Stomach (tissue), 19 donors: ENCODE measurements around the gene SIX6. TPM values are rescaled to one million over a fixed set of nuclear protein-coding genes. Genes with fewer than 3 reads are reported as not detected.
"Not testable (repeated sequence)": the region's sequence is repeated elsewhere in the genome, so short reads cannot be mapped to it uniquely, and the experiment has no call there.

ENCODE experiments used
- DNase-seq, 2 donors: peaks; one replicate each; pipeline versions ENCODE4 v3.0.0 to v3.0.0-alpha.2; 2013 to 2019
- H3K27ac ChIP-seq, 5 donors: fragments of 200-600 bp in 4 of 5; sonication (generic) in 4 of 5; one replicate each; pipeline ENCODE4 v1.5.1; 2013 to 2019; ENCODE audit warnings: mild to moderate bottlenecking in 1 of 5, moderate library complexity in 1 of 5
- H3K27me3 ChIP-seq, 3 donors: fragments of 200-600 bp; sonication (generic); one replicate each; pipeline ENCODE4 v1.5.1; 2017 to 2019; ENCODE audit warnings: mixed run types in 1 of 3
- H3K36me3 ChIP-seq, 4 donors: fragments of 200-600 bp; sonication (generic); 1 replicate in 3 of 4; 2 replicates in 1 of 4; pipeline ENCODE4 v1.5.1; 2016 to 2019
- H3K4me1 ChIP-seq, 4 donors: fragments of 200-600 bp; sonication (generic); one replicate each; pipeline ENCODE4 v1.5.1; 2016 to 2019
- H3K4me3 ChIP-seq, 4 donors: fragments of 200-600 bp; sonication (generic) in 3 of 4; one replicate each; pipeline ENCODE4 v1.5.1; 2016 to 2019; ENCODE audit warnings: mild to moderate bottlenecking in 1 of 4
- H3K9me3 ChIP-seq, 4 donors: fragments of 200-600 bp; sonication (generic); one replicate each; pipeline ENCODE4 v1.5.1; 2016 to 2019
- EP300 ChIP-seq: sonication (generic); formaldehyde crosslinking; IDR thresholded peaks from one replicate; pipeline ENCODE4 v1.6.1; 2017; ENCODE audit warnings: antibody characterized with exemption
- POLR2A ChIP-seq, 4 donors: fragments of 450-650 bp; IDR thresholded peaks; one replicate each; pipeline ENCODE4 v1.6.1; 2016; ENCODE audit warnings: antibody characterized with exemption in 4 of 4, control low read depth in 2 of 4, mild to moderate bottlenecking in 1 of 4, moderate library complexity in 1 of 4
- POLR2AphosphoS5 ChIP-seq, 3 donors: sonication (generic); formaldehyde crosslinking; IDR thresholded peaks; one replicate each; pipeline ENCODE4 v1.6.1; 2016; ENCODE audit warnings: antibody characterized with exemption in 3 of 3
- WGBS, 5 donors: extraction: QIAGEN DNeasy Blood & Tissue Kit in 3 of 5; methylation state at CpG; one replicate each; pipeline versions ENCODE4 v1.1.5 to v1.1.7; 2013 to 2018; 5-methylcytosine and 5-hydroxymethylcytosine counted together
- intact Hi-C: fragments of 100-400 bp; cut with DNase I; formaldehyde crosslinking; loops from one replicate; pipeline ENCODE4 v1.15.1; 2023; ENCODE audit warnings: low total_unique reads
- long read RNA-seq, 10 donors: transcript quantifications; one replicate each; lab custom pipeline, GENCODE V29; 2026
- polyA plus RNA-seq, 3 donors: library from polyadenylated mRNA; stranded (reverse); fragments of 200-250 nt; gene quantifications; one replicate each; pipeline ENCODE4 v1.2.3, GENCODE V29; 2013
- total RNA-seq, 5 donors: library from RNA; depleted of rRNA; stranded (reverse); fragments of >200 nt; gene quantifications; one replicate each; pipeline versions ENCODE4 v1.1.0 to v1.2.3, GENCODE V29; 2014 to 2016
- TF ChIP-seq, protein P1 (sequence below), 7 experiments: fragments of 450-650 bp in 4 of 7; fragments of 200-600 bp in 3 of 7; sonication (generic) in 3 of 7; IDR thresholded peaks; one replicate each; pipeline ENCODE4 v1.5.1; 2016 to 2019; ENCODE audit warnings: antibody characterized with exemption in 7 of 7, control low read depth in 2 of 7, mild to moderate bottlenecking in 1 of 7
- donor health status: healthy with polysubstance abuse.
- donor health status: Bipolar disorder and iron deficiency.
- donor health status: healthy.

The SIX6 gene
- total RNA-seq (not detected), polyA plus RNA-seq (not detected)
- long read RNA-seq, donor 1, result 0 reads
- long read RNA-seq, donor 2, result 0 reads
- long read RNA-seq, donor 3, result 0 reads
- long read RNA-seq, donor 4, result 0 reads
- long read RNA-seq, donor 5, result 0 reads
- long read RNA-seq, donor 6, result 0 reads
- long read RNA-seq, donor 7, result 0 reads
- long read RNA-seq, donor 8, result 0 reads
- long read RNA-seq, donor 9, result 0 reads
- long read RNA-seq, donor 10, result 0 reads

DNA sequence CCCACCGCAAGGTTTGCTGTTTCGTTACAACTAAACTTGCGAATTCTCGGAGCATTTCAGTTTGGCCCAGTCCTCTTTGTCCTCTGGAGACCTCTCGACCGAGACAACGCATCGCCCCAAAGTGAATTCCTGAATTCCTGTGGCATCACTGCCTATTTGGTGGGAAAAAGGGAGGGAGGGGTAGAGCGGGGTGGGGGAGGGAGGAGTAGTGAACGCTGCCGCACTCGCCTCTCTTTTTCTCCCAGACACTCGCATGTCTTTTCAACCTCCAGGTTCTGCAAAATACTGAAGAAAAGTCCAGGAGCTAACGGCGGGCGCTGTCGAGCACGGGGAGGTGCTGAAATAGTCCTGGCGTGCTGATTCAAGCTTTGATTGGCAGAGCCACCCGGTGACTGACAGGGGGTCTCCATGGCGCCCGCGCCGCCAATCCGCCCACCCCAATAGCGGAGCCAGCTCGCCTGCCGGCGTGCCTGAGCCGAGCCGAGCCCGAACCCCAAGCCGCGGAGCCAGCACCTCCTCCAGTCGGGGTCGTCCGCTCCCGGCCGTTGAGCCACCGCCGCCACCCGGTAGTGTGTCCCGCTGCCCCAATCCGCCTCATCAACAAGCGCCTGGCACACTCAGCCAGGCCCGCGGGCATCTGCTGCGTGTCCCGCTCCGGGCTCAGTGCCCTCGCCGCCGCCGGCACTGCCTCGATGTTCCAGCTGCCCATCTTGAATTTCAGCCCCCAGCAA is at the start of gene SIX6:
Gene SIX6, plus strand, starts transcription at position 440 of the 731 bp plus-strand sequence. Its CDS starts 253 bp downstream, at position 693.
- Histone ChIP-seq H3K9me3 (peaks cover 0 to 24% (median 0%) of the 10 kb centered on the region in 4 donors), H3K4me1 (peaks cover 22 to 49% (median 32%) of the 10 kb centered on the region in 4 donors), H3K27ac (no peak within 1 kb of the TSS), H3K36me3 (no peaks in the 10 kb centered on the region), H3K27me3 (peaks cover 56 to 100% (median 96%) of the 10 kb centered on the region in 3 donors), H3K4me3 (peak within 1 kb of the TSS in 1 of 4 donors; percentile 3)
- TF ChIP-seq EP300 (no peak), POLR2A (IDR thresholded peaks at IDR 0.05) (no peak), POLR2AphosphoS5 (IDR thresholded peaks at IDR 0.05) (no peak)
- TF ChIP-seq, protein P1, sequence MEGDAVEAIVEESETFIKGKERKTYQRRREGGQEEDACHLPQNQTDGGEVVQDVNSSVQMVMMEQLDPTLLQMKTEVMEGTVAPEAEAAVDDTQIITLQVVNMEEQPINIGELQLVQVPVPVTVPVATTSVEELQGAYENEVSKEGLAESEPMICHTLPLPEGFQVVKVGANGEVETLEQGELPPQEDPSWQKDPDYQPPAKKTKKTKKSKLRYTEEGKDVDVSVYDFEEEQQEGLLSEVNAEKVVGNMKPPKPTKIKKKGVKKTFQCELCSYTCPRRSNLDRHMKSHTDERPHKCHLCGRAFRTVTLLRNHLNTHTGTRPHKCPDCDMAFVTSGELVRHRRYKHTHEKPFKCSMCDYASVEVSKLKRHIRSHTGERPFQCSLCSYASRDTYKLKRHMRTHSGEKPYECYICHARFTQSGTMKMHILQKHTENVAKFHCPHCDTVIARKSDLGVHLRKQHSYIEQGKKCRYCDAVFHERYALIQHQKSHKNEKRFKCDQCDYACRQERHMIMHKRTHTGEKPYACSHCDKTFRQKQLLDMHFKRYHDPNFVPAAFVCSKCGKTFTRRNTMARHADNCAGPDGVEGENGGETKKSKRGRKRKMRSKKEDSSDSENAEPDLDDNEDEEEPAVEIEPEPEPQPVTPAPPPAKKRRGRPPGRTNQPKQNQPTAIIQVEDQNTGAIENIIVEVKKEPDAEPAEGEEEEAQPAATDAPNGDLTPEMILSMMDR (IDR thresholded peaks at IDR 0.05), result no peak
- intact Hi-C loops, result no loop called here
- 2 to 5% (median 3%) methylated on average over 16 to 55 of the region's 55 CpGs for WGBS, 5 donors
- peak in 1 of 2 donors; percentile 63 for DNase-seq

DNA sequence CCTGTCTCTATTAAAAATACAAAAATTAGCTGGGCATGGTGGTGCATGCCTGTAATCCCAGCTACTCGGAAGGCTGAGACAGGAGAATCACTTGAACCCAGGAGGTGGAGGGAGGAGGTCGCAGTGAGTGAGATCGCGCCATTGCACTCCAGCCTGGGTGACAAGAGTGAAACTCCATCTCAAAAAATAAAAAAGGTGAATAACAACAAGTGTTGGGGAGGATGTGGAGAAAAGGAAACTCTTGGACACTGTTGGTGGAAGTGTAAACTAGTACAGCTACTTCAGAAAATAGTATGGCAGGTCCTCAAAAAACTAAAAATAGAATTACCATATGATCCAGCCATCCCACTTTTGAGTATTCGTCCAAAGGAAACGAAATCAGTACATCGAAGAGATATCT is 28.7 kb upstream of the SIX6 start:
- H3K4me1 ChIP-seq, H3K36me3 ChIP-seq, H3K4me3 ChIP-seq, intact Hi-C loops, DNase-seq, H3K27ac ChIP-seq: not testable (repeated sequence)
- WGBS, 5 donors, result 93 to 96% (median 95%) methylated on average over 7 of the region's 7 CpGs
- H3K9me3 ChIP-seq, result peaks cover 6 to 17% (median 12%) of the 10 kb centered on the region in 4 donors
- peaks cover 0 to 18% (median 4%) of the 10 kb centered on the region in 3 donors for H3K27me3 ChIP-seq

DNA sequence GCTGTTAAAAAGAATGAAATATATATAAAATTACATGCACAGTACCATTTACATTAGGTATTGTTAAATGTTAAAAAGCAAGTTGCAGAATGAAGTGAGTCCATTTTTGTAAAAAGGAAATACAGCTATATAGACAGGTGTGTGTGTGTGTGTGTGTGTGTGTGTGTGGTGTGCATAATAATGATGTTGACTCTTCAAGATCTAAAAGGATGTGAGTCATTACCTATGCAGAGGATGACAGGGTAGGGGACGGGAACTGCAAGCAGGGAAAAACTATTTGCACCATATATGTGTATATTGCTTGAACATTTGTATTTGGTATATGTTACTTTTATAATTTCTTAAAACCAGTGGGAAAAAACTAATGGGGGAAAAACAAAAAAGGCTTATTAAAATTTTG is 26.2 kb upstream of the SIX6 start:
- peaks cover 6 to 21% (median 12%) of the 10 kb centered on the region in 4 donors for H3K9me3 ChIP-seq
- peaks cover 0 to 43% (median 25%) of the 10 kb centered on the region in 3 donors for H3K27me3 ChIP-seq
- H3K27ac ChIP-seq, result no peak overlapping the region
- TF ChIP-seq POLR2AphosphoS5 (IDR thresholded peaks at IDR 0.05), result no peak
- TF ChIP-seq, protein P1 (IDR thresholded peaks at IDR 0.05), result no peak
- no peak for TF ChIP-seq EP300
- no peak for TF ChIP-seq POLR2A (IDR thresholded peaks at IDR 0.05)
- peaks cover 0 to 14% (median 10%) of the 10 kb centered on the region in 4 donors for H3K4me1 ChIP-seq
- H3K36me3 ChIP-seq, result no peaks in the 10 kb centered on the region
- intact Hi-C loops, result no loop called here
- DNase-seq, result no peak
- 41 to 69% (median 51%) methylated on average over 1 of the region's 1 CpG for WGBS, 5 donors
- H3K4me3 ChIP-seq, result no peak overlapping the region

DNA sequence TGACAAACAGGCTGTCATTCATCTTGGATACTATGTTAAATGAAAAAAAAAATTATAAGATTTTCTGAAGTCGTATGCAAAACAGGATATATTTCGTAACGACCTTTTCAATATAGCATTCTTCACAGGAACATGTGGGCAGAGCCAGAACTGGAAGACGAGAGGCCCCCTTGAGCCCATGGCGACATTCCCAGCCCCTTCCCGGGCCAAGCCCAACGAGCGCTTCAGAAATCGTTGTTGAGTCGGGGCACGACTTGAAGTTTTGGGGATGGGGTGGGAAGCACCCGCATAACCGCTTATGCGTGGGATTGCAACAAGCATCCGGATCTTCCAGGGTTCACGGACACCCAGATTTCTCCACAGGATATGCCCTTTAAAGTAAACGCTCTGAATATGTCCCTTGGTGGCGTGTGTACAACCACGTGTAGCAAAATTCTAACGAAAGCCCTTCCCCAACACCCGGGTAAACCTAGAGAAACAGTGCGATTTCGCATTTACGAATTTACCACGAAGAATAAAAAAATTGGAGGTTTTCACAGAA is 23.8 kb upstream of the SIX6 start:
- H3K4me3 ChIP-seq, result peak overlapping the region in 3 of 4 donors; percentile 35 to 44 (median 38)
- H3K36me3 ChIP-seq, result no peaks in the 10 kb centered on the region
- TF ChIP-seq EP300 (no peak), POLR2AphosphoS5 (IDR thresholded peaks at IDR 0.05) (no peak), POLR2A (IDR thresholded peaks at IDR 0.05) (no peak)
- TF ChIP-seq, protein P1 (IDR thresholded peaks at IDR 0.05), result no peak
- H3K27ac ChIP-seq, result no peak overlapping the region
- intact Hi-C loops, result no loop called here
- H3K4me1 ChIP-seq, result peaks cover 0 to 14% (median 10%) of the 10 kb centered on the region in 4 donors
- H3K9me3 ChIP-seq, result peaks cover 6 to 15% (median 9%) of the 10 kb centered on the region in 4 donors
- no peak for DNase-seq
- H3K27me3 ChIP-seq, result peaks cover 0 to 57% (median 25%) of the 10 kb centered on the region in 3 donors
- 11 to 16% (median 13%) methylated on average over 25 of the region's 25 CpGs for WGBS, 5 donors
